Activated CD4-positive, CD25-positive, alpha-beta regulatory T cell treated with anti-CD3 and anti-CD28 coated beads, Interleukin-2, amount 50 U/mL, for 24 hours (primary cell): ENCODE results near the gene GTF3C1.

Experiments used
- ATAC-seq, 2 donors: fragments of 150-1000 bp; cut with Tn5 transposase; one replicate each; pipeline ENCODE4 v1.10.0; 2021; ENCODE audit warnings: mild to moderate bottlenecking in 1 of 2, moderate library complexity in 1 of 2

The GTF3C1 gene

GRCh38 chr16:27558932-27559331, 9.2 kb upstream of the GTF3C1 start:
- ATAC-seq, result no peak

- no peak for ATAC-seq
Observed at GRCh38 chr16:27558434-27558833, 8.7 kb upstream of the GTF3C1 start.

- ATAC-seq, result no peak
Observed at GRCh38 chr16:27556471-27556870, 6.8 kb upstream of the GTF3C1 start.

- no peak for ATAC-seq
Observed at GRCh38 chr16:27551036-27551435, 1.3 kb upstream of the GTF3C1 start.

- ATAC-seq, result no peak
Observed at GRCh38 chr16:27550582-27550920, 838 bp upstream of the GTF3C1 start.

- peak; percentile 16 to 30 for ATAC-seq
Observed at GRCh38 chr16:27549464-27549745, 308 bp downstream of the GTF3C1 start.

GRCh38 chr16:27547851-27548250, 1.9 kb downstream of the GTF3C1 start:
- no peak for ATAC-seq

- peak in 1 of 2 donors; percentile 24 for ATAC-seq
Observed at GRCh38 chr16:27547134-27547533, 2.6 kb downstream of the GTF3C1 start.

- no peak for ATAC-seq
Observed at GRCh38 chr16:27544671-27545070, 5.0 kb downstream of the GTF3C1 start.

GRCh38 chr16:27543801-27544200, 5.9 kb downstream of the GTF3C1 start:
- no peak for ATAC-seq

GRCh38 chr16:27539636-27540035, 10.1 kb downstream of the GTF3C1 start:
- ATAC-seq, result no peak

GRCh38 chr16:27539120-27539519, 10.6 kb downstream of the GTF3C1 start:
- ATAC-seq, result no peak

- no peak for ATAC-seq
Observed at GRCh38 chr16:27538528-27538927, 11.2 kb downstream of the GTF3C1 start.

- no peak for ATAC-seq
Observed at GRCh38 chr16:27534256-27534655, 15.5 kb downstream of the GTF3C1 start.

GRCh38 chr16:27531826-27532800, 17.6 kb downstream of the GTF3C1 start:
- ATAC-seq, result no peak

- ATAC-seq, result no peak
Observed at GRCh38 chr16:27531186-27531585, 18.5 kb downstream of the GTF3C1 start.

- no peak for ATAC-seq
Observed at GRCh38 chr16:27529962-27530361, 19.8 kb downstream of the GTF3C1 start.

GRCh38 chr16:27528294-27528693, 21.4 kb downstream of the GTF3C1 start:
- no peak for ATAC-seq

- ATAC-seq, result no peak
Observed at GRCh38 chr16:27526180-27526579, 23.5 kb downstream of the GTF3C1 start.

- no peak for ATAC-seq
Observed at GRCh38 chr16:27522173-27522707, 27.5 kb downstream of the GTF3C1 start.

GRCh38 chr16:27520982-27521673, 28.6 kb downstream of the GTF3C1 start:
- no peak for ATAC-seq

GRCh38 chr16:27518226-27518625, 31.5 kb downstream of the GTF3C1 start:
- ATAC-seq, result no peak

- no peak for ATAC-seq
Observed at GRCh38 chr16:27517664-27518063, 32.0 kb downstream of the GTF3C1 start.

- ATAC-seq, result no peak
Observed at GRCh38 chr16:27516365-27516764, 33.3 kb downstream of the GTF3C1 start.
